ENCODE results near the gene RETREG3.
"Not testable (repeated sequence)": the region's sequence is repeated elsewhere in the genome, so short reads cannot be mapped to it uniquely, and the experiment has no call there.

Gene RETREG3

DNA sequence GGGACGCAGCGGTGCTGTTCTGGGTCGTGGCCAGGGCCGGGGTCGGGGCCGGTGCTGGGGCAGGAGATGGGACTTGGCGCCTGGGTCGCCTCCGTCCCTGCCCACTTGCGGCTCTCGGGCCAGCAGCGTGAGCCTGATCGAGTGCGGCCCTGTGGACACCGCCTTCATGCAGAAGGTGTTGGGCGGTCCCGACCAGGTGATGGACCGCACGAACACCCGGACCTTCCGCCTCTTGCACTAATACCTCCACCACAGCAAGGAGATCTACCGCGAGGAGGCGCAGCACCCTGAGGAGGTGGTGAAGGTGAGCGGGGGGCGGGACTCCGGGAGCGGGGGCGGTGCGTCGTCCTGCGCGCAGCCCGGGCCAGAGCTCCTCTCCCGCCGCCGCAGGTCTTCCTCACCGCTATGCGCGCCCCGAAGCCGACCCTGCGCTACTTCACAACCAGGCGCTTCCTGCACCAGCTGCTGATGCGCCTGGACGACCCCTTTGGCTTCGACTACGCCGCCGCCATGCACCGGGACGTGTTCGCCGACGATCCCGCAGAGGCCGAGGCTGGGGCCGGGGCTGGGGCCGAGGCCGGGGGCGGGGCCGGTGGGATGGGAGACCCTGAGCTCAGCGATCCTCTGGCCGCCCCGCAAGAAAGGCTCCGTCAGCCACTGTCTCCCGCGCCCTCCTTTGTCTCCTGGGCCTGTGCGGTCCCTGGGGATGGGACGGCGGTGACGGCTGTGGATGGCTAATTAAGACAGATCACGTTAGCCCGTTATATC is 60.9 kb downstream of the RETREG3 start:
- peak; percentile 75 for TF ChIP-seq CTCF (IDR thresholded peaks at IDR 0.05; ENCODE audit: low read depth, low read length, missing control alignments)
- peak; percentile 71 for DNase-seq (ENCODE audit: low read depth)
- H3K4me3 ChIP-seq (ENCODE audit: low read depth, low read length), result peak overlapping the region; percentile 59

GRCh38 chr17:42547698-42548069 is 61.5 kb downstream of the RETREG3 start:
- DNase-seq (ENCODE audit: low read depth), result no peak
- TF ChIP-seq CTCF (IDR thresholded peaks at IDR 0.05; ENCODE audit: low read depth, low read length, missing control alignments), result no peak
- H3K4me3 ChIP-seq (ENCODE audit: low read depth, low read length), result peak overlapping the region; percentile 59

DNA sequence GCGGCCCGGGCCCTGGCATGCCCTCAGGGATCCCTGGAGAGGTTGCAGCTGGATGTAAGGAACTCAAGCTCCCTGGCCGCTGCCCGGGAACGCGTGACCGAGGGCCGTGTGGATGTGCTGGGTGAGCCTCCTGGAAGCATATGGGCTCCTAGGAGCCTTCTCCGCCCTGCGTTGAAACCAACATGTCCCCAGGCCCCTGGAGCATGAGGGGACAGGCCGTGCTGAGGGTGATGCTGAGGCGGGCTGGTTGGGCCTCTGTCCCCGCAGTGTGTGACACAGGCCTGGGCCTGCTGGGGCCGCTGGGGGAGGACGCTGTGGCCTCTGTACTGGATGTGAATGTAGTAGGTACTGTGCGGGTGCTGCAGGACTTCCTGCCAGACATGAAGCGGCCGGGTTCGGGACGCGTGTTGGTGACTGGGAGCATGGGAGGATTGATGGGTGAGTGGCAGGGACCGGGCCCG is 62.1 kb downstream of the RETREG3 start:
- no peak overlapping the region for H3K4me3 ChIP-seq (ENCODE audit: low read depth, low read length)
- no peak for TF ChIP-seq CTCF (IDR thresholded peaks at IDR 0.05; ENCODE audit: low read depth, low read length, missing control alignments)
- DNase-seq (ENCODE audit: low read depth), result no peak

- H3K4me3 ChIP-seq (ENCODE audit: low read depth, low read length); DNase-seq (ENCODE audit: low read depth): not testable (repeated sequence)
Observed at GRCh38 chr17:42545755-42546505, 63.2 kb downstream of the RETREG3 start.

GRCh38 chr17:42544874-42545283 is 64.3 kb downstream of the RETREG3 start:
- DNase-seq (ENCODE audit: low read depth), result no peak
- TF ChIP-seq CTCF (IDR thresholded peaks at IDR 0.05; ENCODE audit: low read depth, low read length, missing control alignments), result no peak

DNA sequence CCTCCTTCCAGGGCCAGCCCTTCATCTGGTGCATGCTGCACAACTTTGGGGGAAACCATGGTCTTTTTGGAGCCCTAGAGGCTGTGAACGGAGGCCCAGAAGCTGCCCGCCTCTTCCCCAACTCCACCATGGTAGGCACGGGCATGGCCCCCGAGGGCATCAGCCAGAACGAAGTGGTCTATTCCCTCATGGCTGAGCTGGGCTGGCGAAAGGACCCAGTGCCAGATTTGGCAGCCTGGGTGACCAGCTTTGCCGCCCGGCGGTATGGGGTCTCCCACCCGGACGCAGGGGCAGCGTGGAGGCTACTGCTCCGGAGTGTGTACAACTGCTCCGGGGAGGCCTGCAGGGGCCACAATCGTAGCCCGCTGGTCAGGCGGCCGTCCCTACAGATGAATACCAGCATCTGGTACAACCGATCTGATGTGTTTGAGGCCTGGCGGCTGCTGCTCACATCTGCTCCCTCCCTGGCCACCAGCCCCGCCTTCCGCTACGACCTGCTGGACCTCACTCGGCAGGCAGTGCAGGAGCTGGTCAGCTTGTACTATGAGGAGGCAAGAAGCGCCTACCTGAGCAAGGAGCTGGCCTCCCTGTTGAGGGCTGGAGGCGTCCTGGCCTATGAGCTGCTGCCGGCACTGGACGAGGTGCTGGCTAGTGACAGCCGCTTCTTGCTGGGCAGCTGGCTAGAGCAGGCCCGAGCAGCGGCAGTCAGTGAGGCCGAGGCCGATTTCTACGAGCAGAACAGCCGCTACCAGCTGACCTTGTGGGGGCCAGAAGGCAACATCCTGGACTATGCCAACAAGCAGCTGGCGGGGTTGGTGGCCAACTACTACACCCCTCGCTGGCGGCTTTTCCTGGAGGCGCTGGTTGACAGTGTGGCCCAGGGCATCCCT is 65.7 kb downstream of the RETREG3 start:
- TF ChIP-seq CTCF (IDR thresholded peaks at IDR 0.05; ENCODE audit: low read depth, low read length, missing control alignments), result no peak
- H3K4me3 ChIP-seq (ENCODE audit: low read depth, low read length), result no peak overlapping the region
- DNase-seq (ENCODE audit: low read depth), result no peak

More at GRCh38 chr17:42544874-42545283, 64.3 kb downstream of the RETREG3 start:
- H3K4me3 ChIP-seq (ENCODE audit: low read depth, low read length), result no peak overlapping the region
